Lower leg skin (tissue), 4 donors: Measurements from ENCODE around the gene ZNF253. TPM values are rescaled to one million over a fixed set of nuclear protein-coding genes. Genes with fewer than 3 reads are reported as not detected.

Experiments
- DNase-seq, 2 donors: peaks; one replicate each; pipeline ENCODE4 v3.0.0-alpha.2; 2019; ENCODE audit warnings: low spot score in 2 of 2
- H3K4me3 ChIP-seq: fragments of 200-600 bp; sonication (generic); 2 replicates; pipeline ENCODE4 v1.5.1; 2017; ENCODE audit warnings: mild to moderate bottlenecking, low read depth; ENCODE audit not compliant: poor library complexity, severe bottlenecking
- POLR2A ChIP-seq, 2 donors: fragments of 450-650 bp; IDR thresholded peaks; one replicate each; pipeline ENCODE4 v1.6.1; 2016 to 2017; ENCODE audit warnings: antibody characterized with exemption in 2 of 2, mild to moderate bottlenecking in 1 of 2, moderate library complexity in 1 of 2
- WGBS, 2 donors: methylation state at CpG; one replicate each; pipeline ENCODE4 v1.1.5; 2018; 5-methylcytosine and 5-hydroxymethylcytosine counted together
- intact Hi-C: fragments of 100-400 bp; cut with DNase I; formaldehyde crosslinking; loops from one replicate; pipeline ENCODE4 v1.15.0; 2023; ENCODE audit warnings: low total_unique reads
- total RNA-seq, 4 donors: library from RNA; depleted of rRNA; stranded (reverse); fragments of >200 nt; gene quantifications; one replicate each; pipeline ENCODE4 v1.1.0, GENCODE V29; 2016
- TF ChIP-seq, protein P1 (sequence below), 3 donors: fragments of 450-650 bp; IDR thresholded peaks; one replicate each; pipeline ENCODE4 v1.5.1; 2016; ENCODE audit warnings: antibody characterized with exemption in 3 of 3, mild to moderate bottlenecking in 3 of 3, moderate library complexity in 2 of 3

The ZNF253 gene
- total RNA-seq, 4 donors from 2014 or later, result 4.7 to 7.5 (median 7.0) TPM

DNA sequence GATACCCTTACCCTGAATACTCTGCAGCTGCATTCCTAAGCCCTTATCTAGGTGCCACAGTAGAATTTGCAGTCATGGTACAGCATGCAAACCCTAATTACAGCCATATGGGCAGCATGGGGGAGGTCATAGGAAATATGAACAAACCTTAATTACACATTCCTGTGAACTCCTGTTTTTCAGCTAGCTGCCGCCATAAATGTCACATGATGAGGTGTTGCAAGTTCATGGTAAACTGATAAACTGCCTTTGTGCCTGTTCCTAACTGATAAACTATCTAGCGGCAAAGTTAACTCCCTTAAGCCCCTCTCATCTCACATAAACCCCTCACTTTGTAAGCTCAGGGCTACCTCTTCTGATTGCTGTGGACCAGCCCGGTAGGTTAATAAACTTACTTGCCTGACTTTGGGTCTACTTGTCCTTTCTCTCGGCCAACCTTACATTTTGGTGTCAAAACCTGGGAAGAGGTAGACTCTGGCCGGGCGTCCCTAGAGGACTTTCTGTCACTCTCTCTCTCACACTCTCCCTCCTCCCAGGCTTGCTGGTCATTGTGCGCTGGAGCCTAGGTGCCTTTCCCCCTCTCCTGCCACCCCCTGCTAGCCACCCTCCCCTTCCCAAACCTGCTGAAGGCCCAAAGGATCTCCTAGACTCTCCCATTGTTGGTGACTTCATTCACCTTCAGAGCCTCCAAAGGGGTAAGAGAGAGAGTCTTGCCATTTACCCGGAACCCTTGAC lies 78.3 kb downstream of the ZNF253 start:
- DNase-seq, result no peak
- WGBS, 2 donors, result 82 to 84% methylated on average over 8 of the region's 8 CpGs
- TF ChIP-seq, protein P1, sequence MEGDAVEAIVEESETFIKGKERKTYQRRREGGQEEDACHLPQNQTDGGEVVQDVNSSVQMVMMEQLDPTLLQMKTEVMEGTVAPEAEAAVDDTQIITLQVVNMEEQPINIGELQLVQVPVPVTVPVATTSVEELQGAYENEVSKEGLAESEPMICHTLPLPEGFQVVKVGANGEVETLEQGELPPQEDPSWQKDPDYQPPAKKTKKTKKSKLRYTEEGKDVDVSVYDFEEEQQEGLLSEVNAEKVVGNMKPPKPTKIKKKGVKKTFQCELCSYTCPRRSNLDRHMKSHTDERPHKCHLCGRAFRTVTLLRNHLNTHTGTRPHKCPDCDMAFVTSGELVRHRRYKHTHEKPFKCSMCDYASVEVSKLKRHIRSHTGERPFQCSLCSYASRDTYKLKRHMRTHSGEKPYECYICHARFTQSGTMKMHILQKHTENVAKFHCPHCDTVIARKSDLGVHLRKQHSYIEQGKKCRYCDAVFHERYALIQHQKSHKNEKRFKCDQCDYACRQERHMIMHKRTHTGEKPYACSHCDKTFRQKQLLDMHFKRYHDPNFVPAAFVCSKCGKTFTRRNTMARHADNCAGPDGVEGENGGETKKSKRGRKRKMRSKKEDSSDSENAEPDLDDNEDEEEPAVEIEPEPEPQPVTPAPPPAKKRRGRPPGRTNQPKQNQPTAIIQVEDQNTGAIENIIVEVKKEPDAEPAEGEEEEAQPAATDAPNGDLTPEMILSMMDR (IDR thresholded peaks at IDR 0.05), result no peak
- TF ChIP-seq POLR2A (IDR thresholded peaks at IDR 0.05), result no peak
- intact Hi-C loops, result no loop called here
- no peak overlapping the region for H3K4me3 ChIP-seq

Other genes starting within 250 kb of the ZNF253 start
- gene PBX4, start 247.2 kb upstream of the ZNF253 start, total RNA-seq, result 10 to 100 TPM in 1 of 4 donors, 1 to 10 TPM in 3; 3.8 to 15.8 (median 5.9) TPM
- gene LPAR2, start 237.7 kb upstream of the ZNF253 start, total RNA-seq, result 10 to 100 TPM; 16.5 to 31.6 (median 28.2) TPM
- gene GMIP, start 222.2 kb upstream of the ZNF253 start, total RNA-seq, result 10 to 100 TPM in 3 of 4 donors, 1 to 10 TPM in 1; 6.4 to 21.0 (median 19.1) TPM
- gene ATP13A1, start 202.2 kb upstream of the ZNF253 start, total RNA-seq, result 100 to 1,000 TPM in 2 of 4 donors, 10 to 100 TPM in 2; 60.8 to 162 (median 109) TPM
- 10 to 100 TPM in 1 of 4 donors, 1 to 10 TPM in 3; 4.5 to 18.6 (median 7.2) TPM for gene ZNF101, start 197.0 kb upstream of the ZNF253 start, total RNA-seq
- gene ZNF14, start 132.8 kb upstream of the ZNF253 start, total RNA-seq, result 1 to 10 TPM; 6.9 to 9.4 (median 8.1) TPM
- 10 to 100 TPM; 19.9 to 44.5 (median 28.0) TPM for gene ZNF506, start 44.1 kb upstream of the ZNF253 start, total RNA-seq
- gene ZNF93, start 35.1 kb downstream of the ZNF253 start, total RNA-seq, result 1 to 10 TPM; 3.4 to 4.7 (median 4.0) TPM
- gene ZNF682, start 173.6 kb downstream of the ZNF253 start, total RNA-seq, result 10 to 100 TPM in 1 of 4 donors, 1 to 10 TPM in 3; 3.1 to 18.9 (median 3.9) TPM
- gene ZNF90, start 212.1 kb downstream of the ZNF253 start, total RNA-seq, result 1 to 10 TPM; 1.6 to 5.5 (median 1.8) TPM